DND-41 (cell line): ENCODE results near the gene FLT3.

ENCODE experiments used
- ATAC-seq: fragments of 200-7000 bp; cut with Tn5 transposase; 3 replicates; pipeline ENCODE4 v1.9.1; 2021; ENCODE audit warnings: low read depth; ENCODE audit not compliant: insufficient read depth
- DNase-seq: peaks from one replicate; pipeline ENCODE4 v3.0.0-alpha.2; 2020
- H2AFZ ChIP-seq: 2 replicates; pipeline ENCODE4 v1.6.0; 2012; ENCODE audit warnings: low read depth, low read length
- H3K27ac ChIP-seq: 2 replicates; pipeline ENCODE4 v1.5.1; 2012; ENCODE audit warnings: low read length, inconsistent platforms
- H3K27me3 ChIP-seq: fragments of 200-600 bp; sonication (generic); 2 replicates; pipeline ENCODE4 v1.6.0; 2012; ENCODE audit warnings: low read length, mild to moderate bottlenecking, inconsistent platforms; ENCODE audit not compliant: insufficient read depth, poor library complexity
- H3K36me3 ChIP-seq: 2 replicates; pipeline ENCODE4 v1.5.1; 2012; ENCODE audit warnings: low read length, inconsistent platforms; ENCODE audit not compliant: insufficient read depth
- H3K4me1 ChIP-seq: 2 replicates; pipeline ENCODE4 v1.5.1; 2012; ENCODE audit warnings: mild to moderate bottlenecking, low read length; ENCODE audit not compliant: insufficient read depth
- H3K4me2 ChIP-seq: 2 replicates; pipeline ENCODE4 v1.6.0; 2012; ENCODE audit warnings: mild to moderate bottlenecking, moderate library complexity, low read length, inconsistent platforms; ENCODE audit not compliant: insufficient read depth
- H3K4me3 ChIP-seq, 2 experiments: fragments of 200-600 bp in 1 of 2; shearing (Covaris generic) in 1 of 2; 2 replicates each; pipeline ENCODE4 v1.5.1; 2012 to 2016; ENCODE audit warnings: inconsistent platforms in 2 of 2, low read length in 2 of 2, mild to moderate bottlenecking in 2 of 2, low read depth in 1 of 2, moderate library complexity in 1 of 2
- H3K79me2 ChIP-seq: 2 replicates; pipeline ENCODE4 v1.6.0; 2012; ENCODE audit warnings: low read length, inconsistent platforms; ENCODE audit not compliant: insufficient read depth
- H3K9ac ChIP-seq: 2 replicates; pipeline ENCODE4 v1.6.0; 2012; ENCODE audit warnings: low read depth, mild to moderate bottlenecking, inconsistent platforms, low read length, moderate library complexity
- H3K9me3 ChIP-seq: 2 replicates; pipeline ENCODE4 v1.5.1; 2012; ENCODE audit warnings: low read length, moderate library complexity, mild to moderate bottlenecking, inconsistent platforms; ENCODE audit not compliant: insufficient read depth, severe bottlenecking
- H4K20me1 ChIP-seq: 2 replicates; pipeline ENCODE4 v1.6.0; 2012; ENCODE audit warnings: low read length; ENCODE audit not compliant: insufficient read depth
- EZH2 ChIP-seq: IDR thresholded peaks from 3 replicates; pipeline ENCODE4 v1.6.1; 2012; ENCODE audit warnings: borderline replicate concordance, low read depth, mild to moderate bottlenecking, moderate library complexity, low read length, inconsistent platforms; ENCODE audit not compliant: severe bottlenecking
- TF ChIP-seq, protein P1 (sequence below): IDR thresholded peaks from 2 replicates; pipeline ENCODE4 v1.5.1; 2012; ENCODE audit warnings: borderline replicate concordance, low read length, moderate library complexity, mild to moderate bottlenecking; ENCODE audit not compliant: poor library complexity, severe bottlenecking; ENCODE audit errors: extremely low read depth

The FLT3 gene

DNA sequence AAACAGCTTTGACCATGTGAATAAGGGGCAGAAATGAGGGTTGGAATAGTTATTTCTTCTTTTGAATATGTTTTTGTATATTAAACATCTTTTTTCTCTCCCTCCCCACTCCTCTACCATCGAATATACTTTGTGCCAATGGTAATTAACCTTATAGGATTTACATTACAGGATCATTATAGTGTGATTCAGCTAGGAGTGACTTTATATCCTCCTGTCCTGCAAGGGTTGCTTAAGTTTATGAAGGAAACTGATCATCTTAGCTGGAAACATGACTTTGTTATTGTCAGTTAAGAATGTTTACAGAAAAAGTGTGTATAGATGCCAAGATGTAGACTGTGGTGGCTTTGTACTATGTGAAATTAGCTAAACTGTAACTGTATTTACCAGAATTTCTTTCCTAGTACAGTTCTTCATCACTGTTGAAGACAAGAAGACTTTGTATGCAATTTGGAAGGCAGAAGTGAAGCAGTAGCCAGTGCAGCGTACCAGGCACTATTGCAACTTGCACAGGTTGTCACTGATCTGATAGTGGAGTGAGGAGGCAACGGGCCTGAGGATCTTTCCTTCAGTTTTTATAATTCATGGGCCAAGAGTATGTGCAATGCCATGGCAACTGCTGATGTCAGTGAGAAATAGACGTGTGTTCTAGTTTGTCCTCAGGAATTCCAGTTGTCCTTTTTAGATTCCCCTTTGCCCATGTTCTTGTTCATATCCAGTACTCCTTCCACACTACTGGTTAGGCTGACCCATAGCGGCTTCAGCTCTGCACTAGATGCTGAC is 29.7 kb upstream of the FLT3 start:
- TF ChIP-seq, protein P1, sequence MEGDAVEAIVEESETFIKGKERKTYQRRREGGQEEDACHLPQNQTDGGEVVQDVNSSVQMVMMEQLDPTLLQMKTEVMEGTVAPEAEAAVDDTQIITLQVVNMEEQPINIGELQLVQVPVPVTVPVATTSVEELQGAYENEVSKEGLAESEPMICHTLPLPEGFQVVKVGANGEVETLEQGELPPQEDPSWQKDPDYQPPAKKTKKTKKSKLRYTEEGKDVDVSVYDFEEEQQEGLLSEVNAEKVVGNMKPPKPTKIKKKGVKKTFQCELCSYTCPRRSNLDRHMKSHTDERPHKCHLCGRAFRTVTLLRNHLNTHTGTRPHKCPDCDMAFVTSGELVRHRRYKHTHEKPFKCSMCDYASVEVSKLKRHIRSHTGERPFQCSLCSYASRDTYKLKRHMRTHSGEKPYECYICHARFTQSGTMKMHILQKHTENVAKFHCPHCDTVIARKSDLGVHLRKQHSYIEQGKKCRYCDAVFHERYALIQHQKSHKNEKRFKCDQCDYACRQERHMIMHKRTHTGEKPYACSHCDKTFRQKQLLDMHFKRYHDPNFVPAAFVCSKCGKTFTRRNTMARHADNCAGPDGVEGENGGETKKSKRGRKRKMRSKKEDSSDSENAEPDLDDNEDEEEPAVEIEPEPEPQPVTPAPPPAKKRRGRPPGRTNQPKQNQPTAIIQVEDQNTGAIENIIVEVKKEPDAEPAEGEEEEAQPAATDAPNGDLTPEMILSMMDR = no peak
- no peak for TF ChIP-seq EZH2
- Histone ChIP-seq H2AFZ (no peak overlapping the region), H3K4me3 (no peak overlapping the region)

GRCh38 chr13:28128926-28129325 is 28.6 kb upstream of the FLT3 start:
- H3K36me3 ChIP-seq = no peaks in the 10 kb centered on the region
- H3K4me1 ChIP-seq = no peaks in the 10 kb centered on the region
- no peak overlapping the region for H2AFZ ChIP-seq
- H4K20me1 ChIP-seq = no peaks in the 10 kb centered on the region
- H3K27ac ChIP-seq = no peak overlapping the region
- no peak overlapping the region for H3K9ac ChIP-seq
- no peak for TF ChIP-seq EZH2
- TF ChIP-seq, protein P1 = no peak
- H3K4me2 ChIP-seq = no peak overlapping the region
- DNase-seq (no peak), ATAC-seq (no peak)
- no peaks in the 10 kb centered on the region for H3K27me3 ChIP-seq
- H3K79me2 ChIP-seq = no peaks in the 10 kb centered on the region
- no peaks in the 10 kb centered on the region for H3K9me3 ChIP-seq
- no peak overlapping the region for H3K4me3 ChIP-seq

More for the DNA sequence above, 29.7 kb upstream of the FLT3 start:
- Histone ChIP-seq H3K4me2 (no peak overlapping the region), H3K27me3 (no peaks in the 10 kb centered on the region), H3K79me2 (no peaks in the 10 kb centered on the region), H3K9me3 (no peaks in the 10 kb centered on the region), H3K36me3 (no peaks in the 10 kb centered on the region), H3K4me1 (no peaks in the 10 kb centered on the region), H3K27ac (no peak overlapping the region), H4K20me1 (no peaks in the 10 kb centered on the region), H3K9ac (no peak overlapping the region)
- ATAC-seq = no peak
- DNase-seq = no peak

DNA sequence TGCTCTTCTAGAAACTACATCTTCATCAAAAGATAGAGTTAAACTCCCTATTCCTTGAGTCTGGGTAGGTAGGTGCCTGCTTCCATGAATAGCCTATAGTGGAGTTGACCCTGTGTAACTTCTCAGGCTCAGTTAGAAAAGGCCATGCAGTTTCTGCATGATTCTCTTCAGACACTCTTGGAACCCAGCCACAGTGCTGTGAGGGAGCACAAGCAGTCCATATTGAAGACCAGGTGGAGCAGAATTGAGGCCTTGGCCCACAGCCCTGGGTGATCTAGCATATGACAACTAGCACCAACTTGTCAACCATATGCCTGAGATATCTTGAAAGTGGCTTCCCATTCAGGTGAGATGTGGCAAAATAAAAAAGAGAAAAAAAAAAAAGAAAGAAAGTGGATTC is 27.7 kb upstream of the FLT3 start:
- TF ChIP-seq, protein P1 = no peak
- no peak for TF ChIP-seq EZH2
- no peaks in the 10 kb centered on the region for H3K36me3 ChIP-seq

More for the DNA sequence above, 27.7 kb upstream of the FLT3 start:
- Histone ChIP-seq H3K27me3 (no peaks in the 10 kb centered on the region), H2AFZ (no peak overlapping the region), H3K4me3 (no peak overlapping the region), H3K4me1 (no peaks in the 10 kb centered on the region), H3K9ac (no peak overlapping the region), H4K20me1 (no peaks in the 10 kb centered on the region), H3K27ac (no peak overlapping the region), H3K9me3 (no peaks in the 10 kb centered on the region), H3K79me2 (no peaks in the 10 kb centered on the region), H3K4me2 (no peak overlapping the region)
- ATAC-seq (no peak), DNase-seq (no peak)
